IMR-90 (cell line): ENCODE measurements around the gene GARNL3. TPM values are rescaled to one million over a fixed set of nuclear protein-coding genes. Genes with fewer than 3 reads are reported as not detected.

Experiments
- ATAC-seq: fragments of 200-7000 bp; cut with Tn5 transposase; 2 replicates; pipeline ENCODE4 v1.9.1; 2020; ENCODE audit warnings: low read depth, mild to moderate bottlenecking, moderate library complexity
- BruUV-seq: library from RNA; stranded (reverse); fragments of 400-500 nt; replicated peaks from 2 replicates; lab custom pipeline; 2021; lab: Mats Ljungman, UMichigan
- CTCF ChIA-PET: fragments of 300-600 bp; formaldehyde crosslinking; extraction: SDS; loops from one replicate; lab custom pipeline; 2021; ENCODE audit warnings: antibody characterized with exemption; lab: Yijun Ruan, JAX
- POLR2A ChIA-PET: fragments of 300-600 bp; sonication (Branson Sonifier 250); formaldehyde crosslinking; loops from one replicate; lab custom pipeline; 2022; ENCODE audit warnings: antibody characterized with exemption; ENCODE audit not compliant: unreplicated experiment; lab: Charles Lee
- DNase-seq: peaks from one replicate; pipeline ENCODE4 v3.0.0; 2013
- H2AFZ ChIP-seq: replicated peaks from 2 replicates; pipeline ENCODE3; 2013; ENCODE audit warnings: low read length, mild to moderate bottlenecking; ENCODE audit not compliant: poor library complexity
- H2AK5ac ChIP-seq: 2 replicates; pipeline ENCODE4 v1.6.1; 2013; ENCODE audit warnings: low read depth, low read length, inconsistent platforms
- H2AK9ac ChIP-seq: replicated peaks from 2 replicates; pipeline ENCODE3; 2013; ENCODE audit warnings: mild to moderate bottlenecking, low read depth, low read length, moderate library complexity; ENCODE audit not compliant: poor library complexity
- H2BK120ac ChIP-seq: 2 replicates; pipeline ENCODE4 v1.6.1; 2013; ENCODE audit warnings: low read depth, low read length, inconsistent platforms
- H2BK15ac ChIP-seq: 3 replicates; pipeline ENCODE4 v1.6.1; 2013; ENCODE audit warnings: low read depth, low read length, inconsistent platforms
- H2BK20ac ChIP-seq: 2 replicates; pipeline ENCODE4 v1.6.1; 2013; ENCODE audit warnings: low read depth, mild to moderate bottlenecking, inconsistent platforms, low read length, moderate library complexity
- H2BK5ac ChIP-seq: 2 replicates; pipeline ENCODE4 v1.6.1; 2013; ENCODE audit warnings: mild to moderate bottlenecking, low read depth, low read length, inconsistent platforms; ENCODE audit not compliant: poor library complexity, severe bottlenecking
- H3K14ac ChIP-seq: replicated peaks from 2 replicates; pipeline ENCODE4 v1.6.1; 2013; ENCODE audit warnings: low read depth, low read length, inconsistent platforms
- H3K18ac ChIP-seq: 2 replicates; pipeline ENCODE4 v1.6.1; 2013; ENCODE audit warnings: low read depth, low read length, control low read depth
- H3K23ac ChIP-seq: 2 replicates; pipeline ENCODE4 v1.6.1; 2013; ENCODE audit warnings: low read depth, low read length, inconsistent platforms
- H3K27ac ChIP-seq: 2 replicates; pipeline ENCODE4 v1.5.1; 2013; ENCODE audit warnings: mild to moderate bottlenecking, control low read depth, low read length; ENCODE audit not compliant: insufficient read depth
- H3K27me3 ChIP-seq: 2 replicates; pipeline ENCODE4 v1.6.1; 2013; ENCODE audit warnings: low read length; ENCODE audit not compliant: control insufficient read depth, insufficient read depth
- H3K36me3 ChIP-seq: 2 replicates; pipeline ENCODE4 v1.6.1; 2013; ENCODE audit warnings: low read length, mixed read lengths; ENCODE audit not compliant: control insufficient read depth, insufficient read depth
- H3K4ac ChIP-seq: 2 replicates; pipeline ENCODE4 v1.6.1; 2013; ENCODE audit warnings: low read depth, low read length, inconsistent platforms
- H3K4me1 ChIP-seq: 2 replicates; pipeline ENCODE4 v1.6.1; 2013; ENCODE audit warnings: low read length, mixed read lengths; ENCODE audit not compliant: control insufficient read depth, insufficient read depth
- H3K4me2 ChIP-seq: 2 replicates; pipeline ENCODE4 v1.6.1; 2013; ENCODE audit warnings: low read depth, mild to moderate bottlenecking, control low read depth, low read length, moderate library complexity
- H3K4me3 ChIP-seq: 2 replicates; pipeline ENCODE4 v1.5.1; 2013; ENCODE audit warnings: low read depth, mild to moderate bottlenecking, control low read depth, low read length, moderate library complexity; ENCODE audit not compliant: insufficient read depth
- H3K56ac ChIP-seq: 2 replicates; pipeline ENCODE4 v1.6.1; 2013; ENCODE audit warnings: low read length, inconsistent platforms; ENCODE audit not compliant: insufficient read depth; ENCODE audit errors: extremely low read depth
- H3K79me1 ChIP-seq, 2 experiments: 2 replicates each; pipeline ENCODE4 v1.6.1; 2013; ENCODE audit warnings: low read length in 2 of 2, inconsistent platforms in 1 of 2, low read depth in 1 of 2
- H3K9ac ChIP-seq: 2 replicates; pipeline ENCODE4 v1.6.1; 2013; ENCODE audit warnings: low read depth, low read length, control low read depth
- H3K9me1 ChIP-seq: 2 replicates; pipeline ENCODE4 v1.6.1; 2013; ENCODE audit warnings: low read length, inconsistent platforms; ENCODE audit not compliant: insufficient read depth
- H3K9me3 ChIP-seq: 2 replicates; pipeline ENCODE4 v1.6.1; 2013; ENCODE audit warnings: low read length; ENCODE audit not compliant: control insufficient read depth, insufficient read depth
- H4K20me1 ChIP-seq: 2 replicates; pipeline ENCODE4 v1.6.1; 2013; ENCODE audit warnings: low read length, inconsistent platforms; ENCODE audit not compliant: insufficient read depth
- H4K5ac ChIP-seq: 2 replicates; pipeline ENCODE4 v1.6.1; 2013; ENCODE audit warnings: mild to moderate bottlenecking, low read depth, low read length, control low read depth
- H4K8ac ChIP-seq, 2 experiments: 2 replicates each; pipeline ENCODE4 v1.6.1; 2013; ENCODE audit warnings: low read depth in 2 of 2, low read length in 2 of 2, control low read depth in 1 of 2, inconsistent platforms in 1 of 2
- H4K91ac ChIP-seq: 2 replicates; pipeline ENCODE4 v1.6.1; 2013; ENCODE audit warnings: low read depth, low read length, inconsistent platforms; ENCODE audit not compliant: insufficient read depth
- RCOR1 ChIP-seq: IDR thresholded peaks from 2 replicates; pipeline ENCODE4 v1.6.1; 2012; ENCODE audit warnings: mild to moderate bottlenecking, low read length, improper control_type of control experiment; ENCODE audit not compliant: insufficient replicate concordance
- WGBS, 2 experiments: methylation state at CpG; one replicate each; pipeline versions ENCODE4 v1.1.5 to v1.1.7; 2013; ENCODE audit warnings: missing lambda C conversion rate in 2 of 2; ENCODE audit not compliant: insufficient read length in 1 of 2; ENCODE audit errors: extremely low coverage in 2 of 2; 5-methylcytosine and 5-hydroxymethylcytosine counted together
- dilution Hi-C: fragments of 300-500 bp; cut with HindIII; formaldehyde crosslinking; loops from one replicate; pipeline ENCODE4 v1.14.3; 2018; ENCODE audit warnings: low sequenced_read_pairs; ENCODE audit not compliant: unreplicated experiment
- in situ Hi-C: fragments of 300-500 bp; cut with MboI; formaldehyde crosslinking; loops from 3 replicates; pipeline ENCODE4 v1.14.3; 2019; ENCODE audit warnings: low sequenced_read_pairs, inconsistent platforms, mixed read lengths
- intact Hi-C: fragments of 100-400 bp; cut with micrococcal nuclease; formaldehyde crosslinking; loops from 2 replicates; pipeline ENCODE4 v1.10.0; 2022
- polyA plus RNA-seq, 3 experiments: library from polyadenylated mRNA; depleted of rRNA; stranded (reverse); fragments of >200 nt; gene quantifications; 2 replicates each; pipeline ENCODE4 v1.2.3, GENCODE V29; 2012; ENCODE audit warnings: low replicate concordance in 1 of 3
- total RNA-seq: library from RNA; depleted of rRNA; stranded (reverse); fragments of >200 nt; gene quantifications from 2 replicates; pipeline ENCODE4 v1.2.3, GENCODE V29; 2012

Gene GARNL3
- total and polyA plus RNA-seq, 2 of the 4 experiments (the other 2 are of a cell fraction): 1.9 to 5.0 TPM

- CTCF ChIA-PET: no interaction called here
- in situ Hi-C loops: loop anchor here (5.0 to 25.0 kb wide), 2 partner anchors 178 to 458 kb away; no protein-coding TSS in a partner anchor
These were observed 131.1 kb downstream of the GARNL3 start for GRCh38 chr9:127395497-127396252.

More at GRCh38 chr9:127395497-127396252, 131.1 kb downstream of the GARNL3 start:
- intact Hi-C loops: loop anchor here (2.0 to 10.0 kb wide), 2 partner anchors 111 to 179 kb away; no protein-coding TSS in a partner anchor
- Histone ChIP-seq H3K9me3 (no peaks in the 10 kb centered on the region), H3K4me2 (no peak overlapping the region), H3K56ac (no peak overlapping the region), H2BK15ac (no peak overlapping the region), H2BK5ac (no peak overlapping the region), H3K14ac (no peak overlapping the region), H3K9me1 (peaks cover 8% of the 10 kb centered on the region), H2AK9ac (no peak overlapping the region), H4K20me1 (peaks cover 6% of the 10 kb centered on the region; the same call in 1 of the 2 replicates), H3K18ac (no peak overlapping the region), H4K5ac (no peak overlapping the region), H2BK20ac (no peak overlapping the region), H3K27me3 (peaks cover 5% of the 10 kb centered on the region; the same call in 1 of the 2 replicates), H3K36me3 (0 out of 2 replicates have a peak, but pooled peaks cover 1% of the 10 kb centered on the region), H3K79me1 (peaks cover 0 to 13% of the 10 kb centered on the region in 2 experiments; a peak in 2 of 4 replicates), H2BK120ac (no peak overlapping the region), H3K4me3 (no peak overlapping the region), H2AFZ (peak overlapping the region; percentile 94), H4K91ac (no peak overlapping the region), H3K4me1 (peaks cover 2% of the 10 kb centered on the region; the same call in 1 of the 2 replicates), H3K4ac (no peak overlapping the region), H4K8ac (no peak overlapping the region), H2AK5ac (no peak overlapping the region), H3K9ac (no peak overlapping the region), H3K23ac (no peak overlapping the region), H3K27ac (no peak overlapping the region)
- POLR2A ChIA-PET: no interaction called here
- 67% methylated on average over 1 of the region's 7 CpGs; no CpG with 5 or more reads in 1 of the 2 experiments for WGBS, 2 experiments
- TF ChIP-seq RCOR1: no peak
- BruUV-seq: no TSS peak
- ATAC-seq (no peak), DNase-seq (no peak)
- dilution Hi-C loops: no loop called here
